Left ventricle myocardium inferior (tissue), 1 donor: ENCODE results near the gene ST3GAL3. TPM values are rescaled to one million over a fixed set of nuclear protein-coding genes. Genes with fewer than 3 reads are reported as not detected.

Experiments
- DNase-seq: peaks from one replicate; pipeline ENCODE4 v3.0.0-alpha.2; 2020
- H3K27ac ChIP-seq: fragments of 200-600 bp; replicated peaks from 2 replicates; pipeline ENCODE4 v1.8.0; 2021
- H3K27me3 ChIP-seq: fragments of 200-600 bp; 2 replicates; pipeline ENCODE4 v1.8.0; 2021; ENCODE audit warnings: low read depth
- H3K36me3 ChIP-seq: fragments of 200-600 bp; 2 replicates; pipeline ENCODE4 v1.8.0; 2021
- H3K4me1 ChIP-seq: fragments of 200-600 bp; 2 replicates; pipeline ENCODE4 v1.8.0; 2021
- H3K4me3 ChIP-seq: fragments of 200-600 bp; 2 replicates; pipeline ENCODE4 v1.8.0; 2021; ENCODE audit warnings: mild to moderate bottlenecking, moderate library complexity
- H3K9me3 ChIP-seq: fragments of 200-600 bp; replicated peaks from 2 replicates; pipeline ENCODE4 v1.8.0; 2021
- CTCF ChIP-seq: fragments of 200-600 bp; IDR thresholded peaks from 2 replicates; pipeline ENCODE4 v1.8.0; 2021; ENCODE audit warnings: antibody characterized with exemption, mild to moderate bottlenecking, borderline replicate concordance
- intact Hi-C: fragments of 100-400 bp; cut with micrococcal nuclease; formaldehyde crosslinking; loops from one replicate; pipeline ENCODE4 v1.11.0; 2022
- total RNA-seq: library from RNA; stranded (reverse); fragmentation: NEBNext Ultra II Directional; extraction: Animal tissue kit (Norgen Biotek cat#: 25700); gene quantifications from one replicate; pipeline ENCODE4 v1.2.1, GENCODE V29; 2021
- donor health status: DM: no; HTN: yes; CAD: no; lungs with severe emphysema.

Gene ST3GAL3
- total RNA-seq, 1 donor from 2014 or later, result 29.9 TPM

DNA sequence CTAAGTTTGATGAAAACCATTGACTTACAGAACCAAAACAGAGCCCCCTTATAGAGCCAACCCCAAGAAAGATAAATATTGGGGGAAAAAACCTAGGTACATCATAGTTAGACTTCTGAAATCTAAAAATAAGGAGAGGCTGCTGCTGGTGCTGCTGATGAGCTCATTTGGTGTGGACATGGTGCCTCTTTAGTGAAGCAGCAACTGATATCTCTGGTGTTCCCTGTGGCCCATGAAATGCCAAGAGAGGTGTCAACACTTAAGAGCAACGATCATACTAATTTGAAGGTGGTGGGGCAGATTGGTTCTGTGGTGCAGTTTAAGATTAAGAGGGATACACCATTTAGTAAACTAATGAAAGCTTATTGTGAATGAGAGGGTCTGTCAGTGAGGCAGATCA is 35.9 kb downstream of the ST3GAL3 start:
- no peak for DNase-seq
- Histone ChIP-seq H3K27ac (no peak overlapping the region), H3K4me1 (peaks cover 11% of the 10 kb centered on the region), H3K4me3 (no peak overlapping the region), H3K36me3 (peaks cover 15% of the 10 kb centered on the region), H3K27me3 (no peaks in the 10 kb centered on the region), H3K9me3 (no peaks in the 10 kb centered on the region)
- TF ChIP-seq CTCF, result no peak
- intact Hi-C loops, result no loop called here

GRCh38 chr1:43747736-43748135 is 40.4 kb downstream of the ST3GAL3 start:
- TF ChIP-seq CTCF, result no peak
- H3K36me3 ChIP-seq, result no peaks in the 10 kb centered on the region
- intact Hi-C loops, result no loop called here
- no peaks in the 10 kb centered on the region for H3K27me3 ChIP-seq
- H3K4me1 ChIP-seq, result peaks cover 10% of the 10 kb centered on the region
- no peaks in the 10 kb centered on the region for H3K9me3 ChIP-seq
- no peak for DNase-seq
- no peak overlapping the region for H3K27ac ChIP-seq
- H3K4me3 ChIP-seq, result no peak overlapping the region

- no peak for DNase-seq
- no peak overlapping the region for H3K4me3 ChIP-seq
- H3K4me1 ChIP-seq, result no peaks in the 10 kb centered on the region
- intact Hi-C loops, result no loop called here
- H3K27ac ChIP-seq, result no peak overlapping the region
- no peaks in the 10 kb centered on the region for H3K9me3 ChIP-seq
- H3K27me3 ChIP-seq, result no peaks in the 10 kb centered on the region
- no peaks in the 10 kb centered on the region for H3K36me3 ChIP-seq
- no peak for TF ChIP-seq CTCF
Observed at GRCh38 chr1:43750083-43750482, 42.7 kb downstream of the ST3GAL3 start.

- intact Hi-C loops, result no loop called here
- DNase-seq, result no peak
- no peak for TF ChIP-seq CTCF
- no peaks in the 10 kb centered on the region for H3K9me3 ChIP-seq
- H3K36me3 ChIP-seq, result no peaks in the 10 kb centered on the region
- no peaks in the 10 kb centered on the region for H3K4me1 ChIP-seq
- no peaks in the 10 kb centered on the region for H3K27me3 ChIP-seq
- H3K4me3 ChIP-seq, result no peak overlapping the region
- no peak overlapping the region for H3K27ac ChIP-seq
Observed at GRCh38 chr1:43753422-43753821, 46.1 kb downstream of the ST3GAL3 start.

GRCh38 chr1:43754892-43755291 is 47.6 kb downstream of the ST3GAL3 start:
- Histone ChIP-seq H3K36me3 (no peaks in the 10 kb centered on the region), H3K27me3 (no peaks in the 10 kb centered on the region), H3K4me3 (no peak overlapping the region), H3K4me1 (no peaks in the 10 kb centered on the region), H3K9me3 (no peaks in the 10 kb centered on the region), H3K27ac (no peak overlapping the region)
- no peak for TF ChIP-seq CTCF
- intact Hi-C loops, result no loop called here
- DNase-seq, result no peak
